ENCODE data around the gene TWIST1.

DNA sequence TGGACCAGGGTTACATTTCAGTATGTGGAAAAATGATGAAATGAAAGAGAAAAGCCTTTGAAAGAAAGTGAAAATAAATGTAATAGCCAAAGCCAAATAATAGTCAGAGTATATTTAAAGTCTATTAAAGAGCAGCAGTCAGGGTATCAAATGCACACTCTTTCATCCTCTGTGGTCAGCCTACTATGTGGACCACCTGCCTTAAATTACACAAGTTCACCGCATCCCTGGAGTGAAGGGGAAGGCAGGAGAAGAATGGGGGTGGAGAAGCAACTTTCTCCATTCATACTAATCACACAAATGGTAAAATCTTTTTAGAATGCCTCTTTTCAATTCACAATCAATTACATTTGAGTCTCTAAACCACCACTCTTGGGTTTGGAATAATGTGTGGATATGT, 16.0 kb downstream of the TWIST1 start:
- TF ChIP-seq CTCF (IDR thresholded peaks at IDR 0.05) (no peak), POLR2A (IDR thresholded peaks at IDR 0.05) (no peak)
